CMK (cell line): ENCODE results near the gene DAB2.

Experiments used
- DNase-seq: peaks from one replicate; pipeline ENCODE4 v3.0.0-alpha.2; 2010; ENCODE audit warnings: low read depth

DAB2 gene

GRCh38 chr5:39424736-39425637 lies at the start of gene DAB2:
Gene DAB2, minus strand, starts transcription at chr5:39424980. Its CDS starts 30,660 bp downstream, at chr5:39394320.
- peak; percentile 83 for DNase-seq

GRCh38 chr5:39473156-39473775 lies 48.5 kb upstream of the DAB2 start:
- DNase-seq = no peak

GRCh38 chr5:39471836-39472508 lies 47.2 kb upstream of the DAB2 start:
- no peak for DNase-seq

GRCh38 chr5:39470811-39471210 lies 46.0 kb upstream of the DAB2 start:
- no peak for DNase-seq

- DNase-seq = no peak
These were observed 45.1 kb upstream of the DAB2 start for GRCh38 chr5:39469777-39470415.

- no peak for DNase-seq
These were observed 44.4 kb upstream of the DAB2 start for GRCh38 chr5:39469176-39469575.

GRCh38 chr5:39466846-39467245 lies 42.1 kb upstream of the DAB2 start:
- DNase-seq = no peak

GRCh38 chr5:39465843-39466242 lies 41.1 kb upstream of the DAB2 start:
- no peak for DNase-seq

- no peak for DNase-seq
These were observed 40.3 kb upstream of the DAB2 start for GRCh38 chr5:39465097-39465496.

- DNase-seq = no peak
These were observed 39.3 kb upstream of the DAB2 start for GRCh38 chr5:39464088-39464487.

- DNase-seq = no peak
These were observed 37.4 kb upstream of the DAB2 start for GRCh38 chr5:39462211-39462610.

- no peak for DNase-seq
These were observed 36.4 kb upstream of the DAB2 start for GRCh38 chr5:39461007-39461682.

- no peak for DNase-seq
These were observed 35.1 kb upstream of the DAB2 start for GRCh38 chr5:39459907-39460306.

GRCh38 chr5:39459071-39459470 lies 34.3 kb upstream of the DAB2 start:
- no peak for DNase-seq

GRCh38 chr5:39455645-39456044 lies 30.9 kb upstream of the DAB2 start:
- no peak for DNase-seq

- DNase-seq = no peak
These were observed 28.8 kb upstream of the DAB2 start for GRCh38 chr5:39453606-39454005.

- DNase-seq = no peak
These were observed 28.1 kb upstream of the DAB2 start for GRCh38 chr5:39452846-39453245.

- no peak for DNase-seq
These were observed 26.6 kb upstream of the DAB2 start for GRCh38 chr5:39451276-39451941.

- DNase-seq = no peak
These were observed 25.7 kb upstream of the DAB2 start for GRCh38 chr5:39450487-39450886.

GRCh38 chr5:39449591-39449990 lies 24.8 kb upstream of the DAB2 start:
- no peak for DNase-seq

- DNase-seq = no peak
These were observed 23.8 kb upstream of the DAB2 start for GRCh38 chr5:39448506-39449128.
